ENCODE measurements around the gene PLCB4. TPM values are rescaled to one million over a fixed set of nuclear protein-coding genes. Genes with fewer than 3 reads are reported as not detected.

The PLCB4 gene
- total and polyA plus RNA-seq, 2 experiments from 2014 or later = 6.5 to 16.1 TPM

- Histone ChIP-seq H4K20me1 (replicated peaks; ENCODE audit: insufficient read depth) (no peaks in the 10 kb centered on the region), H3K4me2 (no peak overlapping the region)
- no peak for DNase-seq (ENCODE audit: low spot score)
Measured at GRCh38 chr20:9054176-9054575, 14.7 kb upstream of the PLCB4 start.

GRCh38 chr20:9059931-9060330 lies 9.0 kb upstream of the PLCB4 start:
- Mint-ChIP-seq H3K9me3 (no peaks in the 10 kb centered on the region), H3K4me1 (peaks cover 4% of the 10 kb centered on the region; the same call in 2 of the 3 replicates), H3K36me3 (ENCODE audit: low read depth) (no peaks in the 10 kb centered on the region), H3K4me3 (no peak overlapping the region), H3K27ac (no peak overlapping the region), H3K27me3 (ENCODE audit: insufficient read depth, low read depth, poor library complexity) (peaks cover 2% of the 10 kb centered on the region)
- DNase-seq (ENCODE audit: low spot score) = no peak
- H3F3A ChIP-seq (replicated peaks; ENCODE audit: low read depth) = no peaks in the 10 kb centered on the region
- H3K9me2 ChIP-seq (ENCODE audit: insufficient read depth) = 0 out of 2 replicates have a peak, but pooled peaks cover 6% of the 10 kb centered on the region
- H3K79me2 ChIP-seq (replicated peaks; ENCODE audit: insufficient read depth) = no peaks in the 10 kb centered on the region
- no peak overlapping the region for H3K27ac ChIP-seq (ENCODE audit: low read depth)
- no peak overlapping the region for H3K4me3 ChIP-seq
- no peak for ATAC-seq
- H3K36me3 ChIP-seq (ENCODE audit: insufficient read depth) = no peaks in the 10 kb centered on the region
- H3K4me1 ChIP-seq (ENCODE audit: insufficient read depth) = no peaks in the 10 kb centered on the region
- H3K27me3 ChIP-seq (ENCODE audit: insufficient read depth) = no peaks in the 10 kb centered on the region
- no peak overlapping the region for H3K4me2 ChIP-seq
- H2AFZ ChIP-seq = no peak overlapping the region
- H4K20me1 ChIP-seq (replicated peaks; ENCODE audit: insufficient read depth) = no peaks in the 10 kb centered on the region
- TF ChIP-seq JUNB (IDR thresholded peaks at IDR 0.05; ENCODE audit: unreplicated experiment) = no peak
- no peak for TF ChIP-seq NANOG (IDR thresholded peaks at IDR 0.05; ENCODE audit: borderline replicate concordance)
- TF ChIP-seq CREB1 (CRISPR knock-in tag; IDR thresholded peaks at IDR 0.05; ENCODE audit: low read depth) = no peak
- TF ChIP-seq REST (IDR thresholded peaks at IDR 0.05; ENCODE audit: unreplicated experiment) = no peak
- TF ChIP-seq ETS1 (IDR thresholded peaks at IDR 0.05) = no peak
- no peak for TF ChIP-seq EZH2phosphoT487 (IDR thresholded peaks at IDR 0.05; ENCODE audit: unreplicated experiment)

More at GRCh38 chr20:9054176-9054575, 14.7 kb upstream of the PLCB4 start:
- H3K27me3 Mint-ChIP-seq (ENCODE audit: insufficient read depth, low read depth, poor library complexity) = no peaks in the 10 kb centered on the region
- no peaks in the 10 kb centered on the region for H3K4me1 ChIP-seq (ENCODE audit: insufficient read depth)
- H3F3A ChIP-seq (replicated peaks; ENCODE audit: low read depth) = no peaks in the 10 kb centered on the region
- peaks cover 6% of the 10 kb centered on the region for H3K9me3 Mint-ChIP-seq
- no peak overlapping the region for H3K4me3 ChIP-seq
- peaks cover 14% of the 10 kb centered on the region; the same call in 2 of the 3 replicates for H3K4me1 Mint-ChIP-seq
- ATAC-seq = no peak
- no peaks in the 10 kb centered on the region for H3K79me2 ChIP-seq (replicated peaks; ENCODE audit: insufficient read depth)
- peaks cover 3% of the 10 kb centered on the region; the same call in 1 of the 2 replicates for H3K36me3 ChIP-seq (ENCODE audit: insufficient read depth)
- no peaks in the 10 kb centered on the region for H3K27me3 ChIP-seq (ENCODE audit: insufficient read depth)
- no peak overlapping the region for H3K27ac ChIP-seq (ENCODE audit: low read depth)
- H3K27ac Mint-ChIP-seq = no peak overlapping the region
- H3K9me2 ChIP-seq (ENCODE audit: insufficient read depth) = 0 out of 2 replicates have a peak, but pooled peaks cover 8% of the 10 kb centered on the region
- no peak overlapping the region for H2AFZ ChIP-seq
- TF ChIP-seq STAT1 (IDR thresholded peaks at IDR 0.05; ENCODE audit: unreplicated experiment) (no peak), NANOG (IDR thresholded peaks at IDR 0.05; ENCODE audit: borderline replicate concordance) (no peak), EZH2 (IDR thresholded peaks at IDR 0.05; ENCODE audit: low read depth, unreplicated experiment) (no peak), CREB1 (CRISPR knock-in tag; IDR thresholded peaks at IDR 0.05; ENCODE audit: low read depth) (no peak), ETS1 (IDR thresholded peaks at IDR 0.05) (no peak), ZNF331 (CRISPR knock-in tag; IDR thresholded peaks at IDR 0.05; ENCODE audit: low read depth) (no peak)
- no peak overlapping the region for H3K4me3 Mint-ChIP-seq
- H3K36me3 Mint-ChIP-seq (ENCODE audit: low read depth) = peaks cover 3% of the 10 kb centered on the region; the same call in 2 of the 3 replicates

All from GM23338 (cell line).